Measurements from ENCODE around the gene KIRREL3.

The KIRREL3 gene

GRCh38 chr11:126432525-126432924 lies 568.0 kb downstream of the KIRREL3 start:
- no peak overlapping the region for H3K9ac ChIP-seq (ENCODE audit: insufficient read length, low read depth)
- no peaks in the 10 kb centered on the region for H3K36me3 ChIP-seq (ENCODE audit: insufficient read depth, insufficient read length, low read length)
- DNase-seq (ENCODE audit: low read depth, low spot score) = no peak
- H3K4me3 ChIP-seq (ENCODE audit: insufficient read length, low read depth) = no peak overlapping the region
- H3K4me1 ChIP-seq (ENCODE audit: insufficient read depth, insufficient read length) = peaks cover 27% of the 10 kb centered on the region
- H3K9me3 ChIP-seq (ENCODE audit: insufficient read depth, low read length) = no peaks in the 10 kb centered on the region
- TF ChIP-seq YY1 (IDR thresholded peaks at IDR 0.05; ENCODE audit: insufficient read depth, insufficient read length) = no peak
- no peak for TF ChIP-seq ZNF274 (IDR thresholded peaks at IDR 0.05; ENCODE audit: low read depth, low read length)
- no peak for TF ChIP-seq SUZ12 (IDR thresholded peaks at IDR 0.05; ENCODE audit: extremely low read depth, insufficient read depth, insufficient read length)
- H3K27me3 ChIP-seq (ENCODE audit: insufficient read depth, insufficient read length) = no peaks in the 10 kb centered on the region

- Histone ChIP-seq H3K9ac (ENCODE audit: insufficient read length, low read depth) (no peak overlapping the region), H3K36me3 (ENCODE audit: insufficient read depth, insufficient read length, low read length) (no peaks in the 10 kb centered on the region), H3K4me3 (ENCODE audit: insufficient read length, low read depth) (no peak overlapping the region)
Measured at GRCh38 chr11:126432065-126432461, 568.5 kb downstream of the KIRREL3 start.

GRCh38 chr11:126431401-126432064 lies 569.0 kb downstream of the KIRREL3 start:
- H3K36me3 ChIP-seq (ENCODE audit: insufficient read depth, insufficient read length, low read length) = no peaks in the 10 kb centered on the region
- no peaks in the 10 kb centered on the region for H3K9me3 ChIP-seq (ENCODE audit: insufficient read depth, low read length)
- no peak overlapping the region for H3K9ac ChIP-seq (ENCODE audit: insufficient read length, low read depth)
- H3K27me3 ChIP-seq (ENCODE audit: insufficient read depth, insufficient read length) = no peaks in the 10 kb centered on the region
- no peak for DNase-seq (ENCODE audit: low read depth, low spot score)
- no peak overlapping the region for H3K4me3 ChIP-seq (ENCODE audit: insufficient read length, low read depth)
- H3K4me1 ChIP-seq (ENCODE audit: insufficient read depth, insufficient read length) = peaks cover 33% of the 10 kb centered on the region
- TF ChIP-seq SUZ12 (IDR thresholded peaks at IDR 0.05; ENCODE audit: extremely low read depth, insufficient read depth, insufficient read length) (no peak), YY1 (IDR thresholded peaks at IDR 0.05; ENCODE audit: insufficient read depth, insufficient read length) (no peak), ZNF274 (IDR thresholded peaks at IDR 0.05; ENCODE audit: low read depth, low read length) (no peak)

More at GRCh38 chr11:126432065-126432461, 568.5 kb downstream of the KIRREL3 start:
- Histone ChIP-seq H3K27me3 (ENCODE audit: insufficient read depth, insufficient read length) (no peaks in the 10 kb centered on the region), H3K9me3 (ENCODE audit: insufficient read depth, low read length) (no peaks in the 10 kb centered on the region), H3K4me1 (ENCODE audit: insufficient read depth, insufficient read length) (peaks cover 31% of the 10 kb centered on the region)
- DNase-seq (ENCODE audit: low read depth, low spot score) = no peak
- TF ChIP-seq YY1 (IDR thresholded peaks at IDR 0.05; ENCODE audit: insufficient read depth, insufficient read length) (no peak), ZNF274 (IDR thresholded peaks at IDR 0.05; ENCODE audit: low read depth, low read length) (no peak), SUZ12 (IDR thresholded peaks at IDR 0.05; ENCODE audit: extremely low read depth, insufficient read depth, insufficient read length) (no peak)

GRCh38 chr11:126430581-126431335 lies 569.8 kb downstream of the KIRREL3 start:
- Histone ChIP-seq H3K9me3 (ENCODE audit: insufficient read depth, low read length) (no peaks in the 10 kb centered on the region), H3K4me1 (ENCODE audit: insufficient read depth, insufficient read length) (peaks cover 31% of the 10 kb centered on the region), H3K36me3 (ENCODE audit: insufficient read depth, insufficient read length, low read length) (no peaks in the 10 kb centered on the region), H3K9ac (ENCODE audit: insufficient read length, low read depth) (no peak overlapping the region), H3K4me3 (ENCODE audit: insufficient read length, low read depth) (no peak overlapping the region), H3K27me3 (ENCODE audit: insufficient read depth, insufficient read length) (no peaks in the 10 kb centered on the region)
- TF ChIP-seq ZNF274 (IDR thresholded peaks at IDR 0.05; ENCODE audit: low read depth, low read length) = no peak
- no peak for TF ChIP-seq SUZ12 (IDR thresholded peaks at IDR 0.05; ENCODE audit: extremely low read depth, insufficient read depth, insufficient read length)
- no peak for TF ChIP-seq YY1 (IDR thresholded peaks at IDR 0.05; ENCODE audit: insufficient read depth, insufficient read length)
- no peak for DNase-seq (ENCODE audit: low read depth, low spot score)

GRCh38 chr11:126426820-126427749 lies 573.5 kb downstream of the KIRREL3 start:
- Histone ChIP-seq H3K36me3 (ENCODE audit: insufficient read depth, insufficient read length, low read length) (no peaks in the 10 kb centered on the region), H3K9me3 (ENCODE audit: insufficient read depth, low read length) (no peaks in the 10 kb centered on the region), H3K27me3 (ENCODE audit: insufficient read depth, insufficient read length) (no peaks in the 10 kb centered on the region), H3K4me3 (ENCODE audit: insufficient read length, low read depth) (no peak overlapping the region), H3K4me1 (ENCODE audit: insufficient read depth, insufficient read length) (peaks cover 13% of the 10 kb centered on the region), H3K9ac (ENCODE audit: insufficient read length, low read depth) (no peak overlapping the region)
- DNase-seq (ENCODE audit: low read depth, low spot score) = no peak
- TF ChIP-seq YY1 (IDR thresholded peaks at IDR 0.05; ENCODE audit: insufficient read depth, insufficient read length) (no peak), SUZ12 (IDR thresholded peaks at IDR 0.05; ENCODE audit: extremely low read depth, insufficient read depth, insufficient read length) (no peak), ZNF274 (IDR thresholded peaks at IDR 0.05; ENCODE audit: low read depth, low read length) (no peak)

GRCh38 chr11:126426106-126426505 lies 574.5 kb downstream of the KIRREL3 start:
- Histone ChIP-seq H3K27me3 (ENCODE audit: insufficient read depth, insufficient read length) (no peaks in the 10 kb centered on the region), H3K4me1 (ENCODE audit: insufficient read depth, insufficient read length) (peaks cover 11% of the 10 kb centered on the region), H3K36me3 (ENCODE audit: insufficient read depth, insufficient read length, low read length) (peaks cover under 1% of the 10 kb centered on the region), H3K9me3 (ENCODE audit: insufficient read depth, low read length) (no peaks in the 10 kb centered on the region), H3K9ac (ENCODE audit: insufficient read length, low read depth) (no peak overlapping the region), H3K4me3 (ENCODE audit: insufficient read length, low read depth) (no peak overlapping the region)
- no peak for TF ChIP-seq YY1 (IDR thresholded peaks at IDR 0.05; ENCODE audit: insufficient read depth, insufficient read length)
- no peak for TF ChIP-seq ZNF274 (IDR thresholded peaks at IDR 0.05; ENCODE audit: low read depth, low read length)
- no peak for TF ChIP-seq SUZ12 (IDR thresholded peaks at IDR 0.05; ENCODE audit: extremely low read depth, insufficient read depth, insufficient read length)
- no peak for DNase-seq (ENCODE audit: low read depth, low spot score)

Measured in NT2/D1 (cell line).